H9 (cell line): ENCODE results near the gene EFNA5. TPM values are rescaled to one million over a fixed set of nuclear protein-coding genes. Genes with fewer than 3 reads are reported as not detected.

ENCODE experiments used
- DNase-seq: peaks from one replicate; pipeline ENCODE4 v3.0.0-alpha.2; 2017
- H2AFZ ChIP-seq: one replicate; pipeline ENCODE4 v1.6.1; 2013; ENCODE audit warnings: mild to moderate bottlenecking, low read length, control low read depth, moderate library complexity
- H2AK5ac ChIP-seq: 2 replicates; pipeline ENCODE4 v1.6.1; 2013; ENCODE audit warnings: low read length, control low read depth, mixed read lengths; ENCODE audit not compliant: insufficient read length
- H2BK120ac ChIP-seq: one replicate; pipeline ENCODE4 v1.6.1; 2013; ENCODE audit warnings: low read depth, mild to moderate bottlenecking, low read length, control low read depth, inconsistent platforms; ENCODE audit not compliant: poor library complexity, severe bottlenecking
- H2BK12ac ChIP-seq: 2 replicates; pipeline ENCODE4 v1.6.1; 2013; ENCODE audit warnings: low read length, control low read depth, mixed read lengths, low read depth; ENCODE audit not compliant: insufficient read length
- H2BK15ac ChIP-seq: 2 replicates; pipeline ENCODE4 v1.6.1; 2013; ENCODE audit warnings: low read depth, low read length, control low read depth
- H2BK20ac ChIP-seq: one replicate; pipeline ENCODE4 v1.6.1; 2013; ENCODE audit warnings: low read depth, mild to moderate bottlenecking, low read length, control low read depth, inconsistent platforms; ENCODE audit not compliant: poor library complexity, severe bottlenecking
- H2BK5ac ChIP-seq: 2 replicates; pipeline ENCODE4 v1.6.1; 2013; ENCODE audit warnings: low read length, control low read depth, mixed read lengths; ENCODE audit not compliant: insufficient read length
- H3K14ac ChIP-seq: 2 replicates; pipeline ENCODE4 v1.6.1; 2013; ENCODE audit warnings: low read length, control low read depth; ENCODE audit not compliant: insufficient read depth
- H3K18ac ChIP-seq: 2 replicates; pipeline ENCODE4 v1.6.1; 2013; ENCODE audit warnings: low read depth, mild to moderate bottlenecking, mixed read lengths, low read length, control low read depth; ENCODE audit not compliant: insufficient read length
- H3K23ac ChIP-seq: 2 replicates; pipeline ENCODE4 v1.6.1; 2013; ENCODE audit warnings: low read length, control low read depth, mixed read lengths, low read depth; ENCODE audit not compliant: insufficient read length
- H3K23me2 ChIP-seq: 2 replicates; pipeline ENCODE4 v1.6.1; 2013; ENCODE audit warnings: low read depth, mild to moderate bottlenecking, mixed read lengths, low read length, control low read depth; ENCODE audit not compliant: insufficient read length, poor library complexity, severe bottlenecking
- H3K27ac ChIP-seq: 2 replicates; pipeline ENCODE4 v1.5.1; 2013; ENCODE audit warnings: low read length, control low read depth, mixed read lengths, low read depth; ENCODE audit not compliant: insufficient read length
- H3K27me3 ChIP-seq: 2 replicates; pipeline ENCODE4 v1.6.1; 2013; ENCODE audit warnings: low read length, control low read depth, inconsistent platforms; ENCODE audit not compliant: insufficient read depth
- H3K4ac ChIP-seq: 2 replicates; pipeline ENCODE4 v1.6.1; 2013; ENCODE audit warnings: low read depth, mild to moderate bottlenecking, control low read depth, inconsistent platforms, low read length, moderate library complexity
- H3K4me1 ChIP-seq: 2 replicates; pipeline ENCODE4 v1.6.1; 2013; ENCODE audit warnings: low read length, control low read depth, inconsistent platforms; ENCODE audit not compliant: insufficient read depth
- H3K4me2 ChIP-seq: 2 replicates; pipeline ENCODE4 v1.6.1; 2013; ENCODE audit warnings: low read length, control low read depth, mixed read lengths; ENCODE audit not compliant: insufficient read length, insufficient read depth
- H3K56ac ChIP-seq: 2 replicates; pipeline ENCODE4 v1.6.1; 2013; ENCODE audit warnings: low read depth, mild to moderate bottlenecking, mixed read lengths, low read length, control low read depth; ENCODE audit not compliant: insufficient read length
- H3K79me1 ChIP-seq: 2 replicates; pipeline ENCODE4 v1.6.1; 2013; ENCODE audit warnings: low read depth, mild to moderate bottlenecking, moderate library complexity, low read length, control low read depth, inconsistent platforms; ENCODE audit not compliant: insufficient read depth, poor library complexity, severe bottlenecking
- H3K79me2 ChIP-seq: 2 replicates; pipeline ENCODE4 v1.6.1; 2013; ENCODE audit warnings: low read length, control low read depth, inconsistent platforms; ENCODE audit not compliant: insufficient read depth
- H3K9ac ChIP-seq: 2 replicates; pipeline ENCODE4 v1.6.1; 2013; ENCODE audit warnings: low read length, control low read depth, mixed read lengths; ENCODE audit not compliant: insufficient read length; ENCODE audit errors: extremely low read depth
- H3K9me3 ChIP-seq: one replicate; pipeline ENCODE4 v1.6.1; 2013; ENCODE audit warnings: low read depth, low read length, inconsistent platforms; ENCODE audit not compliant: control insufficient read depth
- H3T11ph ChIP-seq: one replicate; pipeline ENCODE4 v1.6.1; 2013; ENCODE audit warnings: mild to moderate bottlenecking, low read length, control low read depth, inconsistent platforms
- H4K20me1 ChIP-seq: one replicate; pipeline ENCODE4 v1.6.1; 2013; ENCODE audit not compliant: control insufficient read depth, insufficient read length, insufficient read depth
- H4K5ac ChIP-seq: 2 replicates; pipeline ENCODE4 v1.6.1; 2013; ENCODE audit warnings: low read depth, mild to moderate bottlenecking, mixed read lengths, low read length, control low read depth; ENCODE audit not compliant: insufficient read length
- H4K8ac ChIP-seq: replicated peaks from 2 replicates; pipeline ENCODE4 v1.6.1; 2013; ENCODE audit warnings: low read length, control low read depth, mixed read lengths, low read depth; ENCODE audit not compliant: insufficient read length
- H4K91ac ChIP-seq: 2 replicates; pipeline ENCODE4 v1.6.1; 2013; ENCODE audit warnings: low read depth, mild to moderate bottlenecking, moderate library complexity, mixed read lengths, low read length, control low read depth; ENCODE audit not compliant: insufficient read length
- H3K27ac Mint-ChIP-seq, 3 experiments: 2 replicates in 2 of 3; 3 replicates in 1 of 3; pipeline ENCODE4 v1.8.0; 2020 to 2021; ENCODE audit warnings: mixed read lengths in 3 of 3, mild to moderate bottlenecking in 1 of 3, moderate library complexity in 1 of 3
- H3K27me3 Mint-ChIP-seq: 2 replicates; pipeline ENCODE4 v1.8.0; 2021; ENCODE audit warnings: low read depth, mild to moderate bottlenecking, moderate library complexity, mixed read lengths
- H3K36me3 Mint-ChIP-seq, 3 experiments: 2 replicates in 2 of 3; 3 replicates in 1 of 3; pipeline ENCODE4 v1.8.0; 2020 to 2021; ENCODE audit warnings: low read depth in 3 of 3, mixed read lengths in 3 of 3; ENCODE audit not compliant: insufficient read depth in 1 of 3
- H3K4me1 Mint-ChIP-seq, 2 experiments: 2 replicates each; pipeline ENCODE4 v1.8.0; 2020; ENCODE audit warnings: mixed read lengths in 2 of 2
- H3K4me3 Mint-ChIP-seq, 2 experiments: 2 replicates in 1 of 2; 3 replicates in 1 of 2; pipeline ENCODE4 v1.8.0; 2020 to 2021; ENCODE audit warnings: mild to moderate bottlenecking in 2 of 2, mixed read lengths in 2 of 2, moderate library complexity in 1 of 2
- H3K9me3 Mint-ChIP-seq, 2 experiments: 2 replicates in 1 of 2; 3 replicates in 1 of 2; pipeline ENCODE4 v1.8.0; 2020; ENCODE audit warnings: mild to moderate bottlenecking in 2 of 2, mixed read lengths in 2 of 2, moderate library complexity in 1 of 2
- WGBS: extraction: QIAGEN DNeasy Blood & Tissue Kit; methylation state at CpG from one replicate; pipeline ENCODE4 v1.1.7; 2013; ENCODE audit warnings: missing lambda C conversion rate, low lambda C conversion rate, mixed read lengths; ENCODE audit not compliant: insufficient read length; ENCODE audit errors: extremely low coverage; 5-methylcytosine and 5-hydroxymethylcytosine counted together
- total RNA-seq: library from RNA; stranded (reverse); gene quantifications from 2 replicates; pipeline ENCODE4 v1.2.1, GENCODE V29; 2021
- TF ChIP-seq, protein P1 (sequence below): fragments of 200-600 bp; sonication (generic); conservative IDR thresholded peaks from 3 replicates; pipeline ENCODE4 v1.8.0; 2021; ENCODE audit warnings: antibody characterized with exemption, mild to moderate bottlenecking

Gene EFNA5
- total RNA-seq, 1 experiment from 2014 or later, result 20.4 TPM

- no peak overlapping the region for H3K56ac ChIP-seq
- no peak overlapping the region for H2BK5ac ChIP-seq
- Mint-ChIP-seq H3K36me3 (no peaks in the 10 kb centered on the region), H3K27ac (peak overlapping the region in 2 of 3 experiments; percentile 20 to 41; a peak in 1 of 7 replicates), H3K9me3 (no peaks in the 10 kb centered on the region; a peak in 1 of 5 replicates), H3K4me3 (no peak overlapping the region), H3K4me1 (peaks cover 59 to 64% of the 10 kb centered on the region in 2 experiments), H3K27me3 (no peaks in the 10 kb centered on the region)
- no peak overlapping the region for H4K5ac ChIP-seq
- no peaks in the 10 kb centered on the region for H3K27me3 ChIP-seq
- H3K4ac ChIP-seq, result no peak overlapping the region
- H2AFZ ChIP-seq, result no peak overlapping the region
- no peak for DNase-seq
- TF ChIP-seq, protein P1, sequence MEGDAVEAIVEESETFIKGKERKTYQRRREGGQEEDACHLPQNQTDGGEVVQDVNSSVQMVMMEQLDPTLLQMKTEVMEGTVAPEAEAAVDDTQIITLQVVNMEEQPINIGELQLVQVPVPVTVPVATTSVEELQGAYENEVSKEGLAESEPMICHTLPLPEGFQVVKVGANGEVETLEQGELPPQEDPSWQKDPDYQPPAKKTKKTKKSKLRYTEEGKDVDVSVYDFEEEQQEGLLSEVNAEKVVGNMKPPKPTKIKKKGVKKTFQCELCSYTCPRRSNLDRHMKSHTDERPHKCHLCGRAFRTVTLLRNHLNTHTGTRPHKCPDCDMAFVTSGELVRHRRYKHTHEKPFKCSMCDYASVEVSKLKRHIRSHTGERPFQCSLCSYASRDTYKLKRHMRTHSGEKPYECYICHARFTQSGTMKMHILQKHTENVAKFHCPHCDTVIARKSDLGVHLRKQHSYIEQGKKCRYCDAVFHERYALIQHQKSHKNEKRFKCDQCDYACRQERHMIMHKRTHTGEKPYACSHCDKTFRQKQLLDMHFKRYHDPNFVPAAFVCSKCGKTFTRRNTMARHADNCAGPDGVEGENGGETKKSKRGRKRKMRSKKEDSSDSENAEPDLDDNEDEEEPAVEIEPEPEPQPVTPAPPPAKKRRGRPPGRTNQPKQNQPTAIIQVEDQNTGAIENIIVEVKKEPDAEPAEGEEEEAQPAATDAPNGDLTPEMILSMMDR, result no peak
- no peaks in the 10 kb centered on the region for H3K79me2 ChIP-seq
- no peaks in the 10 kb centered on the region for H3K79me1 ChIP-seq
- no peak overlapping the region for H3K14ac ChIP-seq
- H3K18ac ChIP-seq, result no peak overlapping the region
- no peak overlapping the region for H4K8ac ChIP-seq
- H3K23me2 ChIP-seq, result no peaks in the 10 kb centered on the region
- H2BK20ac ChIP-seq, result no peak overlapping the region
- no CpG with 5 or more reads among the region's 6 CpGs for WGBS
- no peaks in the 10 kb centered on the region for H3K9me3 ChIP-seq
- H3K4me2 ChIP-seq, result no peak overlapping the region
- no peak overlapping the region for H3K27ac ChIP-seq
- H3K9ac ChIP-seq, result no peak overlapping the region
- H2BK120ac ChIP-seq, result no peak overlapping the region
- no peak overlapping the region for H3K23ac ChIP-seq
- H4K91ac ChIP-seq, result no peak overlapping the region
- H2AK5ac ChIP-seq, result no peak overlapping the region
- H4K20me1 ChIP-seq, result no peaks in the 10 kb centered on the region
- H3K4me1 ChIP-seq, result peaks cover 1% of the 10 kb centered on the region; the same call in 1 of the 2 replicates
- H2BK15ac ChIP-seq, result no peak overlapping the region
- H2BK12ac ChIP-seq, result no peak overlapping the region
- no peak overlapping the region for H3T11ph ChIP-seq
Measured at GRCh38 chr5:107560377-107560776, 110.4 kb downstream of the EFNA5 start.
